Stimulated activated CD4-positive, alpha-beta T cell treated with anti-CD3 and anti-CD28 coated beads, Interleukin-12 subunit alpha, Interleukin-12 subunit beta, amount 100 ng/mL, for 24 hours (primary cell): ENCODE data around the gene TTLL9.

ENCODE experiments used
- DNase-seq, 2 experiments: peaks; one replicate each; pipeline ENCODE4 v3.0.0-alpha.2; 2020; ENCODE audit warnings: low read depth in 2 of 2

TTLL9 gene

DNA sequence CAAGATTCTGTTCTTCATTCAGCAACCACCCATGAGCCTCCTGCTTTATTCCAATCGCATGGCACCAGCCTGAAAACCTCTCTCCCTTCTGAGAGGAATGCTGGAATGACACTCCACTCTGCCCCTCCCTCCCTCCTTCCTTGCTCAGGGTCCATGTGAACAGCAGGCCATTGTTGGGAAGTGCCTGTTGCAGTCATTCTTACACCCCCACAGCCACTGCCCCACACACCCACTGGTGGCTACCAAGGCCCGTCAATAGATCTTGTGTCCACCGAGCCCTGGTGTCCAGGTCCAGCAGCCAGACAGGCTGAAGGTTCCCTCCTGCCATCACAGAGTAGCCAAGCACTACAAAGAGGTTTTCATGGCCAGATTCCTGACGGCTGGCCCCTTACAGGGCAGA is 74.9 kb downstream of the TTLL9 start:
- no peak for DNase-seq

- DNase-seq = no peak
Observed at GRCh38 chr20:31945785-31946184, 75.4 kb downstream of the TTLL9 start.

GRCh38 chr20:31948008-31948407 is 77.6 kb downstream of the TTLL9 start:
- no peak for DNase-seq

DNA sequence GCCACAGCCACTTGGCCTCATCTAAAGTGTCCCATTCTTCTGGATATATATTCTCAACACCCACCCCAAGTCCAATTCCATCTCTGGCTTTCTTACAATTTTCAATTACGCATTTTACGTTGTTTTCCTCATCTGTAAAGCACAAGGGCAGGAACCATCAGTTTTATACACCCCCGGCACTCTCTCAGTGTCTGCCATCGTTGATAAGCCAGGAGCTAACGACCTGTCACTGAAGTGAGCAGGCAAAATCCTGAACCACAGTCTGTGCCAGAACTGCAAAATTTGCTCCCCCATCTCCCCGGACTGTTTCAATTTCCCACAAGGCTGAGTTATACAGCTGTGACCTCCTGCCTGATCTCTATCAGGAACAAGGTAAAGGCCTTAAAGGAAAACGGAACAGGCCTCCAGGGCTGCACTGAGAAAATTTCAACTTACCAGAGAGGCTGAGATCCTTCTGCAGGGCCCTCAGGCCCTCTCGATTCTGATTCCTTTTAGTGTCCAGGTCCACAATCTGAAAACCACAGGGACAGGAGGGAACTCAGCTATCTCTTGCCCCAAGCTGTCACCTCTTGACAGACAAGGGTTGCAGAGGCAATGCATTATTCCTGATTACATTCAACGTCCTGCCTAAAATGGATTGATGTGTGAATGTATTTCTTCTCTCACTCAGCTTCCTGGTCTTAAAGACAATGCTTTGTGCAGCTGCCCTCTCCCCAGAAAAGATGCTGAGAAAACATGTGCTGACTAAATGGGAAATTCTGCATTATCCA is 79.6 kb downstream of the TTLL9 start:
- DNase-seq = no peak

DNA sequence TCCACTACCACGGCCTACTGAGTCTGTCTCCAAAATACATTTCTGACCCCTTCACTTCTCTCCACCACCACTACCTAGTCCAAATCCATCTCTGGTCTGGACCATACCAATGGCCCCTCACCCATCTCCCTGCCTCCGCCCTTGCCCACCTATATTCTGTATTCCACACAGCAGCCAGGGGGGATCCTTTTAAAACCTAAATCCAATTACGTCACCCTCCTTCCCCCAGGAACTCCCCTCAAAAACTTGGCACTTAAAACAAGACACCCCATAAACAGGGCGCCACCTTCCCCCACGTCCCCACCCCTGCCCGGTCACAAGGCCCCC is 80.7 kb downstream of the TTLL9 start:
- DNase-seq = no peak

DNA sequence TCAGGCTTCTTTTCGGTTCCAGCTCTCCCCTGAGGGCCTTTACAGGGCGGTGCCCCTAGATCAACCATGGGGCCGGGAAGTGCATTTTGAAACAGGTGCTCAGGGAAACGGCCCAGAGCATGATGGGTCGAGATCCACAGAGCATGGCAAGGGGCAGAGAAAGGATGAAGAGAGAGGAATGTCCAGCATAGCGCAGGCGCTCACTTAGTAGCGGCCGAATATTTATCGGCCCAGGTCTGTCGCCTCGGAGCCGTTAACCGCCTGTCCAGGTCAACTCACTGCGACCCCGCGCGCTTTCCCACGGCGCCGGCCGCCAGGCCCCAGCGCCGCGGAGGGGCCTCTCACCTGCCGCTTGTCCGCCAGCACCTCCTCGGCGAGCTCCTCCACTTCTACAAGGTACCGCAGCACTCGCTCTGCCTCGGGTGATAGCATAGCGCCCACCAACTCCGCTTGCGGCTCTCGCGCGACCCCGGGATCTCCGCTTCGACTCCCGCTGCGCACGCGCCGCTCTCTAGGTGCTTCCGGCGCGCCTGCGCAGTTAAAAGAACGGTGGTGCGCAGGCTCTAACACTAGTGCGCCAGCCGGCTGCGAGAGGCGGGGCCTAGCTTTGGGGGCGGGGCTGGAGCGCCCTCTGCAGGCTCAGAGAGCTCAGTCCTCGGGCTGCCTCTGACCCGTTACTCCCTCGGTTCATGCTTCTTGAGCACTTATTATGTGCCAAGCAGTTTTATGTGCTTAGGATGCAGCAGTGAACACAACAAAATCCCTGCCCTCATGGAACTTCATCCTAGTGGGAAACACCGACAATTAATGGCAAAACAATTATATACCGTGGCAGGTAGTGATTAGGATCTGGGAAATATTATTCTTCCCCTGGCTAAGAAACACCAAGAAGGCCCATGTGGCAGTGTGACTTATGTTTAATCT is 81.4 kb downstream of the TTLL9 start, which contains the start of gene PDRG1:
TSS of gene PDRG1 (minus strand) at position 517 of the 924 bp plus-strand sequence. CDS start at position 432, 85 bp downstream.
- DNase-seq = peak; percentile 92 to 97

- DNase-seq = no peak
Observed at GRCh38 chr20:31953556-31954148, 83.2 kb downstream of the TTLL9 start.

DNA sequence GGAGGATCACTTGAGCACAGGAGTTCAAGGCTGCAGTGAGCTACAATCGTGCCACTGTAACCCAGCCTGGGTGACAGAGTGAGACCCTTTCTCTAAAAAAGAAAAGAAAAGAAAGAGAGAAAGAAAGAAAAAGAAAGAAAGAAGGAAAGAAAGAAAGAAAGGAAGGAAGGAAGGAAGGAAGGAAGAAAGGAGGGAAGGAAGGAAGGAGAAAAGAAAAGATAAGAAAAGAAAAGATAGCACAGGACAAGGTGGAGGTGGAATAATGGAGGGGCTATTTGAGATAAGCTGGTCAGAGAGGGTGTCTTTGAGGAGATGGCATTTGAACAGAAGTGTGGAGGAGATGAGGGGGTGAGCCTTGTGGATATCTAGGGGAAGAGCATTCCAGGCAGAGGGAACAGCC is 84.1 kb downstream of the TTLL9 start:
- DNase-seq = no peak

- no peak for DNase-seq
Observed at GRCh38 chr20:31956556-31957526, 86.4 kb downstream of the TTLL9 start.

- DNase-seq = no peak
Observed at GRCh38 chr20:31962761-31963160, 92.3 kb downstream of the TTLL9 start.

DNA sequence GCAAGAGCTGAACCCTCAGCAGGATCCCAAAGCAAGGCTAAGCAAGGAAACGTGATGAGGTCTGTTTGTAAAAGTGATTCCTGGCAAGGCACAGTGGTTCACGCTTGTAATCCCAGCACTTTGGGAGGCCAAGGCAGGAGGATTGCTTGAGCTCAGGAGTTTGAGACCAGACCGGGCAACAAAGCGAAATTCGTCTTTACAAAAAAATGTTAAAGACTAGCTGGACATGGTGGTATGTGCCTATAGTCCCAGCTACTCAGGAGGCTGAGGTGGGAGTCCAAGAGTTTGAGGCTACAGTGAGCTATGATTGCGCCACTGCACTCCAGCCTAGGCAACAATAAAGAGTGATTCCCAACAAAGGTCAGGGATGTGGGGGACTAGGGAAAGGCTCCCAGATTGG is 93.5 kb downstream of the TTLL9 start:
- DNase-seq = no peak

GRCh38 chr20:31966991-31967655 is 96.7 kb downstream of the TTLL9 start:
- no peak for DNase-seq

DNA sequence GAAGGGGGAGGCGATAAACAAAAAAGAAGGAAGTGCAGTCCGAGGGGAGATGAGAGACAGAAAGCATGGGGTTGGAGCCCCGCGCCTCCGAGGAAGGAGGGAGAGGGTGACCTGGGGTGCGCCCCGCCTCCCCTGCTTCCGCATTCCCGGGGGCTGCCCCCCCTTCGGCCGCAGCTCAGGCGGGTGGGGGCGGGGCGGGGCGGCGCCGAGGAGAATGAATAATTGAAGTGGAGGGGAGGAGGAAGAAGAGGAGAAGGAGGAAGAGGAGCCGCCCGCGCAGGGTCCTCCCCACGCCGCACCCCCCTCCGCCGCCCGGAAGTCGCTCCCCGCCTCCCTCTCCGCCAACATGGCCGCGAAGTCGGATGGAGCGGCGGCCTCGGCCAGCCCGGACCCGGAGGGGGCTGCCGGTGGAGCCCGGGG is 97.4 kb downstream of the TTLL9 start, which contains the start of gene XKR7:
TSS of gene XKR7 (plus strand) at position 322 of the 420 bp plus-strand sequence. CDS start at position 347, 25 bp downstream.
- no peak for DNase-seq

- peak; percentile 50 to 71 for DNase-seq
Observed at GRCh38 chr20:31968291-31969126, 98.1 kb downstream of the TTLL9 start.

GRCh38 chr20:31969991-31970390 is 99.6 kb downstream of the TTLL9 start:
- DNase-seq = no peak

- no peak for DNase-seq
Observed at GRCh38 chr20:31972471-31973021, 102.1 kb downstream of the TTLL9 start.

- DNase-seq = no peak
Observed at GRCh38 chr20:31974296-31974695, 103.9 kb downstream of the TTLL9 start.

DNA sequence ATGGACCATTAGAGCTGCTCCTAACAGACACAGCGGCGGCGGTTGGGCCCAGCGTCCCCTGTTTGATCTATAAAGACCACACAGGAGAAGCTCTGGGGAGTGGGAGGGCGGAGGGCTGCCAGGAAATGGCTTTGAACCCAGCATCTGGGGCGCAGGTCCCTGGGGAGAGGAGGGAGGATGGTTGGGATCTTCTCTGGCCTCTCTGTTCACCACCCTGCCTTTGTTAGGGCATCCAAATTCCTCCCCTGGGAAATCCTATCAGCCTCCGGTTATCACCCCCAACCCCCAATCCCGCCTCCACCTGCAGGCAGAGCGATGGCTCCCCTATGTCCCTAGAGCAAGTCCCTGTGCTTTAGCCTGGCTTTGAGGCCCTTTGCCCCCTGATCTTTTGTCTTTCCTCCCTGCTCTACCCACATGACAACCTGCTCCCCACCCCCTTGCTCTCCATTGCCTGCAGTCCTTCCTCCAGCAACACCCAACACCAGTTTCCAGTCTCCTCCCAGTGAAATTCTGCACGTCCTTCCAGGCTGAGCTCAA is 104.6 kb downstream of the TTLL9 start:
- no peak for DNase-seq

DNA sequence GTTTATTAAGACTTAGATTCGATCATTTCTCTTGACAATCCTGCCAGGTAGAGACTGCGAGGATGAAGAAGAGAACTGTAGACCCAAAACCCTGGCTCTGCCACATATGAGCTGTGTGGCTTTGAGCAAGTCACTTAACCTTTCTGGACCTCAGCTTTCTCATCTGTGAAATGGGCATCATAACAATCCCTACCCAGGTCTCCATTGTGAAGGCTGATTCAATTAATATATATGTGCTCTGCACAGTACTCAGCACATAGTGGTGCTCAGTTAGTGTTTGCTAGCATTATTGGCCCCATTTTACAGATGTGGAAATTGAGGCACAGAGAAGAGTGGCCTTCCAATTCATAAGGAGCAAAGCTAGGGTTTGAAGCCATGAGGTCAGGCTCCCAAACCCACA is 105.4 kb downstream of the TTLL9 start:
- no peak for DNase-seq
